Measurements from ENCODE around the gene NTSR1. TPM values are rescaled to one million over a fixed set of nuclear protein-coding genes. Genes with fewer than 3 reads are reported as not detected.

Gene NTSR1
- total and polyA plus RNA-seq, 2 of the 13 experiments (the other 11 are each of a cell fraction or from before 2014, with no cell fraction given): 0.09 to 0.12 TPM

DNA sequence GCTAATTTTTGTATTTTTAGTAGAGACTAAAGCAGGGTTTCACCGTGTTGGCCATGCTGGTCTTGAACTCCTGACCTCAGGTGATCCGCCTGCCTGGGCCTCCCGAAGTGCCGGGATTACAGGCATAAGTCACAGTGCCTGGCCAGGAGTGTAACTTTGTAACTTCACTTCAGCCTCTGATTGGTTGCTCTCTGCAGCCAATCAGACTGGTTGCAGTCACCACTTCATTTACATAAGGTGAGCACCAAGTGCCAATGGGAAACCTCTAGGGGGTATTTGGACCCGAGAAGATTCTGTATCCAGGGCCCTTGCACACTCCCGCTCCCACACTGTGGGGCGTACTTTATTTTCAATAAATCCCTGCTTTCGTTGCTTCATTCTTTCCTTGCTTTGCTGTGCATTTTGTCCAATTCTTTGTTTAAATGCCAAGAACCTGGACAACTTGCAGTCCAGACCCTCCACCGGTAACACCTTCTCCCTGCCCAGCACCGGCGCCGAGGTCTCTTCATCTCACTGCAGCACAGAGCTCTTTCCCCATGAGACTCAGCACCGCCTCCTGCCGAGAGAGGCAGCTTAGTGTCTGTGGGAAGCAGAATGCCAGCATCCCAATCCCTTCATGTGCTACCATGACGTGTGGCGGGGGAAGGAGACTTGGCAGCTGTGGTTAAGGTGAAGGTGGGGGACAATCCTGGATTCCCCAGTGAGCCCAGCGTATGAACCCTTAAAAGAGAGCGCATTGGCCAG is 73.7 kb downstream of the NTSR1 start (continued):
- TF ChIP-seq, protein P1, sequence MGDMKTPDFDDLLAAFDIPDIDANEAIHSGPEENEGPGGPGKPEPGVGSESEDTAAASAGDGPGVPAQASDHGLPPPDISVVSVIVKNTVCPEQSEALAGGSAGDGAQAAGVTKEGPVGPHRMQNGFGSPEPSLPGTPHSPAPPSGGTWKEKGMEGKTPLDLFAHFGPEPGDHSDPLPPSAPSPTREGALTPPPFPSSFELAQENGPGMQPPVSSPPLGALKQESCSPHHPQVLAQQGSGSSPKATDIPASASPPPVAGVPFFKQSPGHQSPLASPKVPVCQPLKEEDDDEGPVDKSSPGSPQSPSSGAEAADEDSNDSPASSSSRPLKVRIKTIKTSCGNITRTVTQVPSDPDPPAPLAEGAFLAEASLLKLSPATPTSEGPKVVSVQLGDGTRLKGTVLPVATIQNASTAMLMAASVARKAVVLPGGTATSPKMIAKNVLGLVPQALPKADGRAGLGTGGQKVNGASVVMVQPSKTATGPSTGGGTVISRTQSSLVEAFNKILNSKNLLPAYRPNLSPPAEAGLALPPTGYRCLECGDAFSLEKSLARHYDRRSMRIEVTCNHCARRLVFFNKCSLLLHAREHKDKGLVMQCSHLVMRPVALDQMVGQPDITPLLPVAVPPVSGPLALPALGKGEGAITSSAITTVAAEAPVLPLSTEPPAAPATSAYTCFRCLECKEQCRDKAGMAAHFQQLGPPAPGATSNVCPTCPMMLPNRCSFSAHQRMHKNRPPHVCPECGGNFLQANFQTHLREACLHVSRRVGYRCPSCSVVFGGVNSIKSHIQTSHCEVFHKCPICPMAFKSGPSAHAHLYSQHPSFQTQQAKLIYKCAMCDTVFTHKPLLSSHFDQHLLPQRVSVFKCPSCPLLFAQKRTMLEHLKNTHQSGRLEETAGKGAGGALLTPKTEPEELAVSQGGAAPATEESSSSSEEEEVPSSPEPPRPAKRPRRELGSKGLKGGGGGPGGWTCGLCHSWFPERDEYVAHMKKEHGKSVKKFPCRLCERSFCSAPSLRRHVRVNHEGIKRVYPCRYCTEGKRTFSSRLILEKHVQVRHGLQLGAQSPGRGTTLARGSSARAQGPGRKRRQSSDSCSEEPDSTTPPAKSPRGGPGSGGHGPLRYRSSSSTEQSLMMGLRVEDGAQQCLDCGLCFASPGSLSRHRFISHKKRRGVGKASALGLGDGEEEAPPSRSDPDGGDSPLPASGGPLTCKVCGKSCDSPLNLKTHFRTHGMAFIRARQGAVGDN (CRISPR knock-in tag; IDR thresholded peaks at IDR 0.05): peak; percentile 26; the same call in 1 of the 2 replicates
- TF ChIP-seq KDM6A (CRISPR knock-in tag; IDR thresholded peaks at IDR 0.05; ENCODE audit: low read depth) (no peak), ZNF772 (CRISPR knock-in tag; IDR thresholded peaks at IDR 0.05) (no peak), REPIN1 (CRISPR knock-in tag; IDR thresholded peaks at IDR 0.05; ENCODE audit: borderline replicate concordance, low read depth) (no peak), TBX2 (CRISPR knock-in tag; IDR thresholded peaks at IDR 0.05; ENCODE audit: borderline replicate concordance) (no peak), SOX13 (IDR thresholded peaks at IDR 0.05) (no peak), SOX13 (CRISPR knock-in tag; conservative IDR thresholded peaks at IDR 0.05 in 1 of 2, IDR thresholded peaks at IDR 0.05 in 1 of 2) (no peak), KDM5A (IDR thresholded peaks at IDR 0.05; ENCODE audit: borderline replicate concordance, low read length) (no peak), JARID2 (CRISPR knock-in tag; IDR thresholded peaks at IDR 0.05; ENCODE audit: insufficient replicate concordance) (no peak), SSRP1 (CRISPR knock-in tag; IDR thresholded peaks at IDR 0.05) (no peak), NFYC (CRISPR knock-in tag; IDR thresholded peaks at IDR 0.05) (peak; percentile 39; the same call in 1 of the 2 replicates), GZF1 (CRISPR knock-in tag; IDR thresholded peaks at IDR 0.05) (no peak), STAG1 (CRISPR knock-in tag; IDR thresholded peaks at IDR 0.05) (peak; percentile 53), SALL1 (CRISPR knock-in tag; IDR thresholded peaks at IDR 0.05) (peak; percentile 30; the same call in 1 of the 2 replicates), HNRNPH1 (optimal IDR thresholded peaks at IDR 0.05; ENCODE audit: low read depth, low read length) (no peak)
- TF ChIP-seq, protein P2, sequence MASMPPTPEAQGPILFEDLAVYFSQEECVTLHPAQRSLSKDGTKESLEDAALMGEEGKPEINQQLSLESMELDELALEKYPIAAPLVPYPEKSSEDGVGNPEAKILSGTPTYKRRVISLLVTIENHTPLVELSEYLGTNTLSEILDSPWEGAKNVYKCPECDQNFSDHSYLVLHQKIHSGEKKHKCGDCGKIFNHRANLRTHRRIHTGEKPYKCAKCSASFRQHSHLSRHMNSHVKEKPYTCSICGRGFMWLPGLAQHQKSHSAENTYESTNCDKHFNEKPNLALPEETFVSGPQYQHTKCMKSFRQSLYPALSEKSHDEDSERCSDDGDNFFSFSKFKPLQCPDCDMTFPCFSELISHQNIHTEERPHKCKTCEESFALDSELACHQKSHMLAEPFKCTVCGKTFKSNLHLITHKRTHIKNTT (CRISPR knock-in tag; IDR thresholded peaks at IDR 0.05): no peak
- TF ChIP-seq, protein P3, sequence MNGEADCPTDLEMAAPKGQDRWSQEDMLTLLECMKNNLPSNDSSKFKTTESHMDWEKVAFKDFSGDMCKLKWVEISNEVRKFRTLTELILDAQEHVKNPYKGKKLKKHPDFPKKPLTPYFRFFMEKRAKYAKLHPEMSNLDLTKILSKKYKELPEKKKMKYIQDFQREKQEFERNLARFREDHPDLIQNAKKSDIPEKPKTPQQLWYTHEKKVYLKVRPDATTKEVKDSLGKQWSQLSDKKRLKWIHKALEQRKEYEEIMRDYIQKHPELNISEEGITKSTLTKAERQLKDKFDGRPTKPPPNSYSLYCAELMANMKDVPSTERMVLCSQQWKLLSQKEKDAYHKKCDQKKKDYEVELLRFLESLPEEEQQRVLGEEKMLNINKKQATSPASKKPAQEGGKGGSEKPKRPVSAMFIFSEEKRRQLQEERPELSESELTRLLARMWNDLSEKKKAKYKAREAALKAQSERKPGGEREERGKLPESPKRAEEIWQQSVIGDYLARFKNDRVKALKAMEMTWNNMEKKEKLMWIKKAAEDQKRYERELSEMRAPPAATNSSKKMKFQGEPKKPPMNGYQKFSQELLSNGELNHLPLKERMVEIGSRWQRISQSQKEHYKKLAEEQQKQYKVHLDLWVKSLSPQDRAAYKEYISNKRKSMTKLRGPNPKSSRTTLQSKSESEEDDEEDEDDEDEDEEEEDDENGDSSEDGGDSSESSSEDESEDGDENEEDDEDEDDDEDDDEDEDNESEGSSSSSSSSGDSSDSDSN (CRISPR knock-in tag; IDR thresholded peaks at IDR 0.05): no peak; the same call in 1 of the 2 replicates
- TF ChIP-seq, protein P4, sequence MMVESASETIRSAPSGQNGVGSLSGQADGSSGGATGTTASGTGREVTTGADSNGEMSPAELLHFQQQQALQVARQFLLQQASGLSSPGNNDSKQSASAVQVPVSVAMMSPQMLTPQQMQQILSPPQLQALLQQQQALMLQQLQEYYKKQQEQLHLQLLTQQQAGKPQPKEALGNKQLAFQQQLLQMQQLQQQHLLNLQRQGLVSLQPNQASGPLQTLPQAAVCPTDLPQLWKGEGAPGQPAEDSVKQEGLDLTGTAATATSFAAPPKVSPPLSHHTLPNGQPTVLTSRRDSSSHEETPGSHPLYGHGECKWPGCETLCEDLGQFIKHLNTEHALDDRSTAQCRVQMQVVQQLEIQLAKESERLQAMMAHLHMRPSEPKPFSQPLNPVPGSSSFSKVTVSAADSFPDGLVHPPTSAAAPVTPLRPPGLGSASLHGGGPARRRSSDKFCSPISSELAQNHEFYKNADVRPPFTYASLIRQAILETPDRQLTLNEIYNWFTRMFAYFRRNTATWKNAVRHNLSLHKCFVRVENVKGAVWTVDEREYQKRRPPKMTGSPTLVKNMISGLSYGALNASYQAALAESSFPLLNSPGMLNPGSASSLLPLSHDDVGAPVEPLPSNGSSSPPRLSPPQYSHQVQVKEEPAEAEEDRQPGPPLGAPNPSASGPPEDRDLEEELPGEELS (CRISPR knock-in tag; IDR thresholded peaks at IDR 0.05): no peak
